Stimulated activated CD4-positive, alpha-beta T cell treated with anti-CD3 and anti-CD28 coated beads, Interleukin-1b, Interleukin-23, amount 100 ng/mL, for 1 hour (primary cell): ENCODE measurements around the gene ZNF697.
A peak's percentile ranks its signal among the peaks of the same experiment; 100 is the strongest.
"Not testable (repeated sequence)": the region's sequence is repeated elsewhere in the genome, so short reads cannot be mapped to it uniquely, and the experiment has no call there.

Experiments
- DNase-seq, 2 donors: peaks; one replicate each; pipeline ENCODE4 v3.0.0-alpha.2; 2020; ENCODE audit warnings: low read depth in 2 of 2

The ZNF697 gene

GRCh38 chr1:119647734-119648619 lies at the start of gene ZNF697:
Gene ZNF697, minus strand, starts transcription at chr1:119648266. Its CDS starts 22,166 bp downstream, at chr1:119626100.
- DNase-seq = no peak

- no peak for DNase-seq
Observed at GRCh38 chr1:119697598-119697997, 49.5 kb upstream of the ZNF697 start.

DNA sequence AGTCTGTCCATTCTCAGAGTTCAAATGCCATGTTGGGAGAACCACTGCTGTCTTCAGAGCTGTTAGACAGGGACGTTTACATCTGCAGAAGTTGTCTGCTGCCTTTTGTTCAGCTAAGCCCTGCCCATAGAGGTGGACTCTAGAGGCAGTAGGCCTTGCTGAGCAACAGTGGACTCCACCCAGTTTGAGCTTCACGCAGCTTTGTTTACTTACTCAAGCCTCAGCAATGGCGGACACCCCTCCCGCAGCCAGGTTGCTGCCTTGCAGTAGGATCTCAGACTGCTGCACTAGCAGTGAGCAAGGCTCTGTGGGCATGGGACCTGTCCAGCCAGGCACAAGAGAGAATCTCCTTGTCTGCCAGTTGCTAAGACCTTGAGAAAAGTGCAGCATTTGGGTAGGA lies 48.8 kb upstream of the ZNF697 start:
- not testable (repeated sequence) for DNase-seq

DNA sequence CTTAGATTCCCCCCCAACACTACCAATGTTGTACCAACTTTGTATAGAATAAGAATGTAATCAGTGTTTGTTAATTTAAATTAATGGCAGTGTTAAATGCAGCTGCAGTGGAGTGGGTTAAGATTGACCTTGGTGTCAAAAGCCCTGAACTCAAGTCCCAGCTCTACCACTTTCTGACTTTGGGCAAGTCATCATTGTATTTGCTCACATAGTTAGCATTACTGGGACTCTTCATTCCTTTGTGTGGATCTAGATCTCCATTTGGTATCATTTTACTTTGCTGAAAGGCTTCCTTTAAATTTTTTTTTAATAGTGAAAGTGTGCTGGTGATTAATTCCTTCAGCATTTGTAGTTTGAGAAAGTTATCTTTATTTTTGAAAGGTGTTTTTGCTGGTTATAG lies 41.4 kb upstream of the ZNF697 start:
- DNase-seq = no peak

GRCh38 chr1:119688810-119689209 lies 40.7 kb upstream of the ZNF697 start:
- DNase-seq = no peak

GRCh38 chr1:119687434-119688079 lies 39.5 kb upstream of the ZNF697 start:
- no peak for DNase-seq

DNA sequence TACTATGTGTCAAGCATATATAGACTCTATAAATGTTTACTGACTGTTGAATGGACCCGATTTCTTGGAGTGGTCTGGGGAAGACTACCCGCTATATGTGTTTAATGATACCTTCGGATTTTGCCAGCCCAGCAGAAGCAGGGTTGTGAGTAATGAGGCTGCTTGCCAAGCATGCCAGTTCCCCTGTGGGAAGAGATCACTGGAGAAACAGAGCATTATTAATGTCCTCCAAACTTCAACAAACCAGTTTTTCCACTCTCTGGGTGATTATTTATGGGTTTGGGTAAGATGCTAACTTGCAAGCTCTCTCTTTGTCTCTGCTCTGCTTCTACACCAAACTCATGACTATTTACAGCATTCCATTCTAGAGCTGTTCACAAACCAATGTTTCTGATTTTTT lies 38.6 kb upstream of the ZNF697 start:
- DNase-seq = no peak

DNA sequence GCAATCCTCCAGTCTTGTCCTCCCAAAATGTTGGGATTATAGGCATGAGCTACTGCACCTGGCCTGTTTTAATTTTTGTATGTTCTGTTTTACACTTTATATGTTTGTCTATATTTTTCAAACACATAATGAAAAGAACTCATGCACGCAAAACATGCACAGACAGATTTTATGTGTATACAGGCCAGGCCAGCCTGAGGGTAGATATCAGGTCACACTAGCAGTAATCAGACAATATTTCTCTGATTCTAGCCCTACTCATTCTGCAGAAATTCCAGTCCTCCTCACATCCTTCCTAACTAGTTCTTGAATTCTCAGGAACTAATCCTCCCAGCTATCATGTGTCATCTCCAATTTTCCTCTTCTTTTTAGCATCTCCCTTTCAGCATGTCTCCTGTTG lies 35.8 kb upstream of the ZNF697 start:
- no peak for DNase-seq

DNA sequence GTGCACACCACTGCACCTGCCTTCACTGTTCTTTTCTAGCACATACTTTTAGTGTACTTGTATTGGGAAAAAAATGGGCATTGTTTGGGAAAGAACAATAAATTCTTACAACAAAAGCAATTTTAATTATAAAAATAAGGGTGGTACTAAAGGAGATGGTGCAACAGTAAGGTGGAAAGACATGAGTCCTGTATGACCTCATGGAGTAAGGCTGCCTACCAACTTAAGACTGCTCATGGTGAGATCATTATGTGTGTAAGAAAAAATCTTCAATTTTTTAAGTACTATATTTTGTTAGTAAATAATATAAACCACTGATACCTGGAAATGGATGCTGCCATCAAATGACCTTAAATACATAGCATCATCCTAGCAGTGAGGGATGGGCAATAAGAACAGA lies 34.1 kb upstream of the ZNF697 start:
- DNase-seq = no peak

DNA sequence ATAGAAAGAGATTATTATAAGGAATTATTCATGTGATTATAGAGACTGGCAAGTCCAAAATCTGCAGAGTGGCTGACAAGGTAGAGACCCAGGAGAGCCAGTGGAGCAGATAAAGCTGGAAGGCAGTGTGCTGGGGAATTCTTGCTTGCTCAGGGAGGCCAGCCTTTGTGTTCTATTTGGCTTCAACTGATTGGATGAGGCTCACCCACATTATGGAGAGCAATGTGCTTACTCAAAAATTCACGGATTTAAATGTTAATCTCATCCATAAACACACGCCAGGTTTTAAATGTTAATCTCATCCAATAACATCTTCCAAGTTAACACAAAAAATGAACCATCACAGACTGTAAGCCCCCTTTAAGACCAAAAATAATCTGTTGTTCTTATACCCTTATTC lies 33.5 kb upstream of the ZNF697 start:
- no peak for DNase-seq

DNA sequence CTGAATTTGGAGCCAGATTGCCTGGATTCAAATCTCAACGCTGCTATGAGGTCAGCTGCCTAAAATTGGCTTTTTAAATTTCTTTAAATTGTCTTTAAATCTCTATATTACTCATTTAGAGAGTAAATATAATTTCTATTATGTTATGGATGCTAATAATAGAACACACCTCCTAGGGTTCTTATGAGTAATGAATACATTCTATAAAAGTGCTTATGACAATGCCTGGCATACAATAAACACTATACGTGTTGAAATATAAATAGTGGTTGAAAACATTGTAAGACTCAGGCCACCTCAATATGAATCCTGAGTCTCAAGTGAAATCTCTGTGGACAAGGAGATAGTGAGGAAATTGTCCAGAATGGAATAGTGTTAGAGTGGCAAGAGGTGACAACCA lies 32.7 kb upstream of the ZNF697 start:
- DNase-seq = no peak

GRCh38 chr1:119680193-119680592 lies 32.1 kb upstream of the ZNF697 start:
- DNase-seq = no peak

GRCh38 chr1:119679223-119679622 lies 31.2 kb upstream of the ZNF697 start:
- no peak for DNase-seq

DNA sequence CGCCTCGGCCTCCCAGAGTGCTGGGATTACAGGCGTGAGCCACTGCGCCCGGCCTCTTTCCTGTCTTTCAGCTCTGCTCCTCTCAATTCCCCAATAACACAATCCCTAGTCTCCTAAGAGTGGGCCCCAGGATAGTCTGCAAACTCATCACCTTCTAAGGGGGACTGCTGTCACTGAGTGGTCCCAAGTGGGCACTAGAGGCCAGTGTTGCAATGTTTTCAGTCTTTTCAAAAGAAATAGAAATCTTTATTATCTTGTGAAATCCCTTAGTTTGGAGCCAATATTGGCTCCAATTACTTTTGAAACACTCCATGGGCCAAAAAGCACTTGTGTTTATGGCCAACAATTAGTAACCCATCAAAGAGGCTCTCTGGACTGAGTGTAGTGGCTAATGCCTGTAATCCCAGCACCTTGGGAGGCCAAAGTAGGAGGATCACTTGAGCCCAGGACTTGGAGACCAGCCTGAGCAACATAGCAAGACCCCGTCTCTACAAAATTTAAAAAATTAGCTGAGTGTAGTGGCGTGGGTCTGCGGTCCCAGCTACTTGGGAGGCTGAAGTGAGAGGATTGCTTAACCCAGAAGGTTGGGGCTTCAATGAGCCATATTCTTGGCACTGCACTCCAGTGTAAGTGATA lies 28.6 kb upstream of the ZNF697 start:
- DNase-seq = no peak

DNA sequence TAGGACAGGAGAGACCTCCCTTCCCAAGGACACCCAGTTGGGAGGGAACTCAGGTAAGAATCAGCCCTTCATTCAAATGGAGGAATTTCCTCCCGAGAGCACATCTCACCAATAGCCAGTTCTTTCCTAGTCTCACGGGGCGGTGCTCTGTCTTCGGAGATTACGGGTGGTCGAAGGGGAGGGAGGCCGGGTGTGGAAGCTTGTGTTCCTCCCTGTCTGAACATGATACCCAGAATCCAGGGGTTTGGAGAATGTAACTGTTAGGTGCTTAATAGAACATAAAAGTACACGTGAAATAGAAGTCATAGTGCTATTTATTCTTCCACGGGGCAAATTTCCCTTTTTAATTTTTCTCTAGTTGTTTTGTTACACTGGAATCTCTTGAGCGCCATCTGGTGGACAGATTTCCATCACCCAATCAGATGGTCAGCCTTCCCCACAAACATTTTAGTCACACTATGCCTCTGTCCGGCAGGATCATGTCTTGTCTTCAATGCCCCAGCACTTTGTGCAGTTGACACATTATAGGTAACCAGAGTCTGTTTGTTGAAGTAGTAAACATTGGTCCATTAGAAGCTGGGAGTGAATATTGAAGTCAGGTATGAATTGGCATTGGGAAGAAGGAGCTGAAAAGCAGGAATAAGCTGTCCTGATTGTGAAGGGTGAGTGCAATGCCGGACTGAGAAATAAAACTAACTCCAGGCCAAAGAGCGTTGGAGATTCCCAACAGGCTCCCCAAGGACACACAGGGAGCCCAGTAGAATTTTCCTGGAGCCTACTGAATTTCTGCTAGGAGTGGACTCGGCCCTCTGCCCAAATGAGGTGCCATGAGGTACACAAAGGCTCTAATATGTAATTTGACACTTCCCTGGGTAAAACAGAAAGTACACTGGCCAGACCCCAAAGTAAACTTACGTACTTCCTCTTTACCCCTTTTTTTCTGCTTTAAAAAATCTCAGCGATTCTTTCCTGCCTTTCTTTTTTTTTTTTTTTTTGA lies 27.6 kb upstream of the ZNF697 start:
- peak in 1 of 2 donors; percentile 47 for DNase-seq

GRCh38 chr1:119674835-119675289 lies 26.8 kb upstream of the ZNF697 start:
- DNase-seq = no peak

- no peak for DNase-seq
Observed at GRCh38 chr1:119674111-119674526, 26.1 kb upstream of the ZNF697 start.

- no peak for DNase-seq
Observed at GRCh38 chr1:119673171-119673940, 25.3 kb upstream of the ZNF697 start.

- DNase-seq = no peak
Observed at GRCh38 chr1:119670898-119671297, 22.8 kb upstream of the ZNF697 start.

GRCh38 chr1:119667173-119667572 lies 19.1 kb upstream of the ZNF697 start:
- no peak for DNase-seq

DNA sequence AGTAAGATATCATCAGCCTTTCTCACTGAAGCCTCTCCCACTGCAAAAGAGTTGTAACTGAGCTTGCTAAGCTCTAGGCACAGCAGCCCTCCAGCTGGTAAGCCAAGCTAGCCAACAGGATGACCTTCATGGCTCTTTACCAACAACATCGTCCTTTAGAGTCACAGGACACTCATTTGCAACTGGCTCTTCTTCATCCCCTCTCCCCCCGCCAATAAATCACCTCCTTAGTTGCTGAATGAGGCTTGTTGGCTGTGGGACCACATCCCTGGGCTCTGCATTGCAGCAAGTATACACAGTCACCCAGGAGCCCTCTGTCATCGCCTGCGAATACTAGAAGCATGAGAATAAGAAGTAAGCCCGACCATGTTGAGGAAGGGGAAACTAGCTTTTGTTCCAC lies 16.0 kb upstream of the ZNF697 start:
- no peak for DNase-seq
